ENCODE results near the gene SPATS2. TPM values are rescaled to one million over a fixed set of nuclear protein-coding genes. Genes with fewer than 3 reads are reported as not detected.

SPATS2 gene
- total RNA-seq, 4 donors from 2014 or later = 3.3 to 46.0 (median 16.0) TPM

- peak overlapping the region in 1 of 2 donors; percentile 96 for H3K27ac ChIP-seq
- intact Hi-C loops (cut with DNase I; ENCODE audit: low total_unique reads) = no loop called here
- H3K9me3 ChIP-seq = no peaks in the 10 kb centered on the region
- no peak for DNase-seq
- H3K27me3 ChIP-seq = no peaks in the 10 kb centered on the region
- peaks cover 0 to 6% of the 10 kb centered on the region in 2 donors for H3K4me1 ChIP-seq
- no peaks in the 10 kb centered on the region for H3K36me3 ChIP-seq
- no peak for TF ChIP-seq CTCF (IDR thresholded peaks at IDR 0.05)
- no peak for TF ChIP-seq POLR2A (IDR thresholded peaks at IDR 0.05)
- no peak overlapping the region for H3K4me3 ChIP-seq
These were observed 1.7 kb upstream of the SPATS2 start for GRCh38 chr12:49365542-49365941.

- intact Hi-C loops (cut with DNase I; ENCODE audit: low total_unique reads) = no loop called here
These were observed 1.1 kb upstream of the SPATS2 start for GRCh38 chr12:49366096-49366651.

GRCh38 chr12:49366652-49367380 lies 446 bp upstream of the SPATS2 start:
- peak; percentile 28 to 49 (median 36) for TF ChIP-seq CTCF (IDR thresholded peaks at IDR 0.05)
- TF ChIP-seq POLR2A (IDR thresholded peaks at IDR 0.05) = peak; percentile 70 to 80
- H3K4me1 ChIP-seq = peaks cover 0 to 6% of the 10 kb centered on the region in 2 donors
- no peaks in the 10 kb centered on the region for H3K27me3 ChIP-seq
- H3K9me3 ChIP-seq = no peaks in the 10 kb centered on the region
- peak; percentile 83 to 95 for DNase-seq
- H3K36me3 ChIP-seq = no peaks in the 10 kb centered on the region
- H3K27ac ChIP-seq = peak overlapping the region; percentile 96 to 99
- peak overlapping the region; percentile 64 to 95 for H3K4me3 ChIP-seq
- intact Hi-C loops (cut with DNase I; ENCODE audit: low total_unique reads) = no loop called here

More at GRCh38 chr12:49366096-49366651, 1.1 kb upstream of the SPATS2 start:
- peak overlapping the region; percentile 96 to 99 for H3K27ac ChIP-seq
- DNase-seq = no peak
- H3K27me3 ChIP-seq = no peaks in the 10 kb centered on the region
- no peaks in the 10 kb centered on the region for H3K9me3 ChIP-seq
- no peak for TF ChIP-seq POLR2A (IDR thresholded peaks at IDR 0.05)
- TF ChIP-seq CTCF (IDR thresholded peaks at IDR 0.05) = no peak
- peak overlapping the region; percentile 64 to 95 for H3K4me3 ChIP-seq
- peaks cover 0 to 6% of the 10 kb centered on the region in 2 donors for H3K4me1 ChIP-seq
- no peaks in the 10 kb centered on the region for H3K36me3 ChIP-seq

GRCh38 chr12:49368240-49368600 lies 958 bp downstream of the SPATS2 start:
- Histone ChIP-seq H3K4me3 (peak overlapping the region; percentile 64 to 95), H3K4me1 (peaks cover 0 to 6% of the 10 kb centered on the region in 2 donors), H3K36me3 (no peaks in the 10 kb centered on the region), H3K9me3 (no peaks in the 10 kb centered on the region), H3K27ac (peak overlapping the region; percentile 96 to 99), H3K27me3 (no peaks in the 10 kb centered on the region)
- intact Hi-C loops (cut with DNase I; ENCODE audit: low total_unique reads) = no loop called here
- DNase-seq = no peak
- TF ChIP-seq POLR2A (IDR thresholded peaks at IDR 0.05) (no peak), CTCF (IDR thresholded peaks at IDR 0.05) (no peak)

- Histone ChIP-seq H3K4me3 (no peak overlapping the region), H3K27me3 (no peaks in the 10 kb centered on the region), H3K36me3 (no peaks in the 10 kb centered on the region), H3K9me3 (no peaks in the 10 kb centered on the region), H3K4me1 (peaks cover 0 to 6% of the 10 kb centered on the region in 2 donors), H3K27ac (peak overlapping the region; percentile 7 to 50)
- TF ChIP-seq CTCF (IDR thresholded peaks at IDR 0.05) = peak; percentile 21 to 49 (median 27)
- TF ChIP-seq POLR2A (IDR thresholded peaks at IDR 0.05) = no peak
- intact Hi-C loops (cut with DNase I; ENCODE audit: low total_unique reads) = no loop called here
- peak in 1 of 2 donors; percentile 27 for DNase-seq
These were observed 2.3 kb downstream of the SPATS2 start for GRCh38 chr12:49369411-49370145.
